SK-N-SH (cell line): ENCODE measurements around the gene DYRK1A.

Source experiments
- CTCF ChIP-seq: fragments of 200-600 bp; sonication (generic); IDR thresholded peaks from 2 replicates; pipeline ENCODE4 v1.6.1; 2017; ENCODE audit warnings: antibody characterized with exemption, mild to moderate bottlenecking, moderate library complexity
- FOSL2 ChIP-seq: IDR thresholded peaks from 2 replicates; pipeline ENCODE4 v1.4.0; 2012; ENCODE audit warnings: low read depth, mild to moderate bottlenecking, moderate library complexity, borderline replicate concordance

DNA sequence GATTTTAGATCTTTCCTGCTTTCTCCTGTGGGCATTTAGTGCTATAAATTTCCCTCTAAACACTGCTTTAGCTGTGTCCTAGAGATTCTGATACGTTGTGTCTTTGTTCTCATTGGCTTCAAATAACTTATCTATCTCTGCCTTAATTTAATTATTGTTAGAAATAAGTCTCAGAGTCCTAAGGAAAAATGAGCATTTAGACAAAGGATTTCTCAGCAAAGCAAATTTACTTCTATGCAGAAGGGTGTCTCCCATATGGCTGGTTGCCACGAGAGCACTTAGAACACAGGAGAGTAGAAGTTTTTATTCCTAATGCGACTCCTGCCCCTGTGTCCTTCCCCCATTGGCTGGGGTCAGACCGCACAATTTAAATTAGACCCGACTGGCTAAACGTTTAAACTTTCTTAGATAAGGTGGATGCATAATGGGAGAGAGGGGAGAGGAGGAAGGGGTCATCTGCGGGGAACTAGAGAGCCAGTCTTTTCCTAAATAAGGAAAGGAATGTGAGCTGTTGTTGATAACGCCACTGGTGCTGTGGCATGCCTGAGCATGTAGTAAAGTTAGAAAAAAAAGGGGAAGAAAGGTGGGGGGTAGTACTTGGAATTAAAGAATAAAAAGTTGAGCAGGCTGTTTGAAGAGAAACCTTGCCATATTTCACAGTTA lies 170.2 kb downstream of the DYRK1A start:
- TF ChIP-seq FOSL2 (no peak), CTCF (no peak)
